ENCODE results near the gene MBNL1.

- no peak for TF ChIP-seq CTCF (IDR thresholded peaks at IDR 0.05; ENCODE audit: low read depth, low read length, missing input control)
- TF ChIP-seq REST (IDR thresholded peaks at IDR 0.05) = no peak
- TF ChIP-seq MAX (IDR thresholded peaks at IDR 0.05) = no peak
- TF ChIP-seq EGR1 (IDR thresholded peaks at IDR 0.05; ENCODE audit: low read depth in 2 of 2) = no peak
- no peak for TF ChIP-seq YY1 (IDR thresholded peaks at IDR 0.05)
Measured at GRCh38 chr3:152360302-152360701, 91.6 kb downstream of the MBNL1 start.

Measured in liver (tissue), 3 donors.